ENCODE data around the gene BZW1. TPM values are rescaled to one million over a fixed set of nuclear protein-coding genes. Genes with fewer than 3 reads are reported as not detected.

Gene BZW1
- total and polyA plus RNA-seq, 2 of the 4 experiments (the other 2 are of a cell fraction): 204 to 268 TPM

- H2AK9ac ChIP-seq (replicated peaks; ENCODE audit: low read depth, low read length, poor library complexity): no peak overlapping the region
- H3K4me3 ChIP-seq (ENCODE audit: insufficient read depth, low read depth, low read length): no peak overlapping the region
- no peak overlapping the region for H4K8ac ChIP-seq (ENCODE audit: low read depth in 2 of 2, low read length in 2 of 2)
- no peak overlapping the region for H3K23ac ChIP-seq (ENCODE audit: low read depth, low read length)
- no peaks in the 10 kb centered on the region for H3K9me1 ChIP-seq (ENCODE audit: insufficient read depth, low read length)
- no peak overlapping the region for H2BK120ac ChIP-seq (ENCODE audit: low read depth, low read length)
- H4K91ac ChIP-seq (ENCODE audit: insufficient read depth, low read depth, low read length): no peak overlapping the region
- BruUV-seq (replicated peaks): no TSS peak
- H3K18ac ChIP-seq (ENCODE audit: low read depth, low read length): no peak overlapping the region
- no peak overlapping the region for H2AK5ac ChIP-seq (ENCODE audit: low read depth, low read length)
- 95% methylated on average over 2 of the region's 6 CpGs; no CpG with 5 or more reads in 1 of the 2 experiments for WGBS, 2 experiments (ENCODE audit: extremely low coverage in 2 of 2, insufficient read length in 1 of 2)
- no peak overlapping the region for H3K14ac ChIP-seq (replicated peaks; ENCODE audit: low read depth, low read length)
- peaks cover 36% of the 10 kb centered on the region for H4K20me1 ChIP-seq (ENCODE audit: insufficient read depth, low read length)
- H3K4me2 ChIP-seq (ENCODE audit: low read depth, low read length): no peak overlapping the region
- no peaks in the 10 kb centered on the region for H3K27me3 ChIP-seq (ENCODE audit: control insufficient read depth, insufficient read depth, low read length)
- dilution Hi-C loops (cut with HindIII; ENCODE audit: low sequenced_read_pairs, unreplicated experiment): no loop called here
- no peak overlapping the region for H4K5ac ChIP-seq (ENCODE audit: low read depth, low read length)
- intact Hi-C loops (cut with micrococcal nuclease): no loop called here
- peaks cover 41% of the 10 kb centered on the region for H3K36me3 ChIP-seq (ENCODE audit: control insufficient read depth, insufficient read depth, low read length)
- POLR2A ChIA-PET (ENCODE audit: unreplicated experiment): no interaction called here
- no peak overlapping the region for H3K27ac ChIP-seq (ENCODE audit: insufficient read depth, low read length)
- H3K56ac ChIP-seq (ENCODE audit: extremely low read depth, insufficient read depth, low read length): no peak overlapping the region
- H2AFZ ChIP-seq (replicated peaks; ENCODE audit: low read length, poor library complexity): no peak overlapping the region
- CTCF ChIA-PET: no interaction called here
- no peaks in the 10 kb centered on the region for H3K4me1 ChIP-seq (ENCODE audit: control insufficient read depth, insufficient read depth, low read length)
- H3K79me1 ChIP-seq (ENCODE audit: low read depth in 1 of 2, low read length in 2 of 2): peaks cover 6 to 17% of the 10 kb centered on the region in 2 experiments
- no peak overlapping the region for H3K9ac ChIP-seq (ENCODE audit: low read depth, low read length)
- ATAC-seq (ENCODE audit: low read depth): no peak
- in situ Hi-C loops (cut with MboI; ENCODE audit: low sequenced_read_pairs): no loop called here
- no peaks in the 10 kb centered on the region for H3K9me3 ChIP-seq (ENCODE audit: control insufficient read depth, insufficient read depth, low read length)
- H3K4ac ChIP-seq (ENCODE audit: low read depth, low read length): no peak overlapping the region
- DNase-seq: no peak
- H2BK5ac ChIP-seq (ENCODE audit: low read depth, low read length, poor library complexity, severe bottlenecking): no peak overlapping the region
- H2BK15ac ChIP-seq (ENCODE audit: low read depth, low read length): no peak overlapping the region
- no peak overlapping the region for H2BK20ac ChIP-seq (ENCODE audit: low read depth, low read length)
- TF ChIP-seq POLR2A (IDR thresholded peaks at IDR 0.05; ENCODE audit: low read depth, low read length) (no peak), NFE2L2 (IDR thresholded peaks at IDR 0.05; ENCODE audit: low read depth, low read length) (no peak), ELK1 (IDR thresholded peaks at IDR 0.05; ENCODE audit: borderline replicate concordance, low read depth, low read length) (no peak), CTCF (conservative IDR thresholded peaks at IDR 0.05; ENCODE audit: low read depth, low read length) (no peak), CEBPB (IDR thresholded peaks at IDR 0.05; ENCODE audit: low read depth, low read length) (no peak), MAZ (IDR thresholded peaks at IDR 0.05; ENCODE audit: borderline replicate concordance, low read depth, low read length) (no peak), RFX5 (IDR thresholded peaks at IDR 0.05; ENCODE audit: low read depth, low read length) (no peak), MAFK (IDR thresholded peaks at IDR 0.05; ENCODE audit: low read depth, low read length) (no peak), RCOR1 (IDR thresholded peaks at IDR 0.05; ENCODE audit: insufficient replicate concordance, low read length) (no peak), FOS (IDR thresholded peaks at IDR 0.05; ENCODE audit: low read depth, low read length) (no peak), RAD21 (IDR thresholded peaks at IDR 0.05; ENCODE audit: low read length) (no peak), CHD1 (IDR thresholded peaks at IDR 0.05; ENCODE audit: low read depth, low read length) (no peak), MXI1 (IDR thresholded peaks at IDR 0.05; ENCODE audit: borderline replicate concordance, low read depth, low read length) (no peak), USF2 (IDR thresholded peaks at IDR 0.05; ENCODE audit: low read depth, low read length) (no peak), BHLHE40 (IDR thresholded peaks at IDR 0.05; ENCODE audit: low read depth, low read length) (no peak)
Measured at GRCh38 chr2:200851398-200852248, 39.9 kb downstream of the BZW1 start.
